Superior temporal gyrus (tissue), 1 donor: ENCODE measurements around the gene TPD52L1.
"Not testable (repeated sequence)": the region's sequence is repeated elsewhere in the genome, so short reads cannot be mapped to it uniquely, and the experiment has no call there.

Experiments
- DNase-seq: peaks from one replicate; pipeline ENCODE4 v3.0.0-alpha.2; 2016; ENCODE audit errors: extremely low spot score

Gene TPD52L1

GRCh38 chr6:125140808-125141207 lies 12.8 kb upstream of the TPD52L1 start:
- no peak for DNase-seq

- DNase-seq: no peak
Observed at GRCh38 chr6:125142618-125143017, 11.0 kb upstream of the TPD52L1 start.

GRCh38 chr6:125144822-125145221 lies 8.8 kb upstream of the TPD52L1 start:
- no peak for DNase-seq

GRCh38 chr6:125149256-125150144 lies 4.1 kb upstream of the TPD52L1 start:
- DNase-seq: no peak

GRCh38 chr6:125151700-125152099 lies 1.9 kb upstream of the TPD52L1 start:
- DNase-seq: no peak

- no peak for DNase-seq
Observed at GRCh38 chr6:125154118-125154760, 666 bp downstream of the TPD52L1 start.

- no peak for DNase-seq
Observed at GRCh38 chr6:125154761-125155135, 1.2 kb downstream of the TPD52L1 start.

- no peak for DNase-seq
Observed at GRCh38 chr6:125155344-125155743, 1.8 kb downstream of the TPD52L1 start.

- no peak for DNase-seq
Observed at GRCh38 chr6:125156496-125156895, 2.9 kb downstream of the TPD52L1 start.

GRCh38 chr6:125157280-125157679 lies 3.7 kb downstream of the TPD52L1 start:
- no peak for DNase-seq

GRCh38 chr6:125157725-125158124 lies 4.2 kb downstream of the TPD52L1 start:
- DNase-seq: no peak

GRCh38 chr6:125163339-125163738 lies 9.8 kb downstream of the TPD52L1 start:
- DNase-seq: not testable (repeated sequence)

GRCh38 chr6:125163811-125164210 lies 10.2 kb downstream of the TPD52L1 start:
- DNase-seq: no peak

- DNase-seq: no peak
Observed at GRCh38 chr6:125164696-125165095, 11.1 kb downstream of the TPD52L1 start.

GRCh38 chr6:125165256-125165655 lies 11.7 kb downstream of the TPD52L1 start:
- no peak for DNase-seq

GRCh38 chr6:125165776-125166175 lies 12.2 kb downstream of the TPD52L1 start:
- DNase-seq: no peak

GRCh38 chr6:125166711-125167110 lies 13.1 kb downstream of the TPD52L1 start:
- no peak for DNase-seq

GRCh38 chr6:125167579-125167978 lies 14.0 kb downstream of the TPD52L1 start:
- DNase-seq: no peak

GRCh38 chr6:125169058-125169457 lies 15.5 kb downstream of the TPD52L1 start:
- DNase-seq: no peak

GRCh38 chr6:125169522-125169921 lies 15.9 kb downstream of the TPD52L1 start:
- DNase-seq: no peak

- no peak for DNase-seq
Observed at GRCh38 chr6:125170376-125170775, 16.8 kb downstream of the TPD52L1 start.

- no peak for DNase-seq
Observed at GRCh38 chr6:125173341-125174095, 19.9 kb downstream of the TPD52L1 start.
